Measurements from ENCODE around the gene DDIT3.

The DDIT3 gene

DNA sequence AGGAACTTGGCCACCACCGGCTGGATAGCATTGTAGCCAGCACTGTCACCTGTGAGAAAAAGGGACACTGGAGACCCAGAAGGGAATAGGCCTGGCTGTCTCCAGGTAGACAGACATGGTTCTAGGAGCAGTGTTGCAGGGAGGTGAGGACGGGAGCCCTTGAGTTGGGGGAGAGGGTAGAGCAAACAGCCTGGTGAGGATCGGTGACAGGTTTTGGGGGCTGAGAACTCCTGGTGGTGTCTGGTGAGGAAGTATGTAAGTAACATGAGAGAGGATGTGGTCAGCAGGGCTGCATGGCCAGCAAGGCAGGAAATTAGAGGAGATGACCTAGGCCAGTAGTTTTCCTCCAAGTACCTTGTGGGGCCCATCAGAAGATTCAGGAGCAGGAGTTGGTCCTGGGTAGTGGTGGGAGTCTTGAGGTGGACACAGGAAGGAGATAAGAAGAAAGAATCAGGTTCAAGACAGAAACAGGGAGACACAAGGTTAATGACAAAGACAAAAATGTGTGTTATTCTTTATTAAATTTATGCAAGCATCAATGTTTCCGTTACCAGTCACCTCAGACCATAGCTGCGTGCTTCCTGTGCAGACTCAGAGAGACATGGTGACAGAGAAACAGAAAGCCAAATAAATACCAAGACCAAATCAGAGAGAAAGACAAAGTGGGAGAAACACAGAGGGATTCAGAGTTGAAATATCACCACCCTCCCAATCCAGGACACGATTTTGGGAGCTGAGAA is 40.8 kb downstream of the DDIT3 start, which contains the start of gene ARHGAP9:
Gene ARHGAP9, minus strand, starts transcription at position 491 of the 740 bp plus-strand sequence. Its CDS starts 460 bp downstream, at position 31.
- DNase-seq, result peak; percentile 58

DNA sequence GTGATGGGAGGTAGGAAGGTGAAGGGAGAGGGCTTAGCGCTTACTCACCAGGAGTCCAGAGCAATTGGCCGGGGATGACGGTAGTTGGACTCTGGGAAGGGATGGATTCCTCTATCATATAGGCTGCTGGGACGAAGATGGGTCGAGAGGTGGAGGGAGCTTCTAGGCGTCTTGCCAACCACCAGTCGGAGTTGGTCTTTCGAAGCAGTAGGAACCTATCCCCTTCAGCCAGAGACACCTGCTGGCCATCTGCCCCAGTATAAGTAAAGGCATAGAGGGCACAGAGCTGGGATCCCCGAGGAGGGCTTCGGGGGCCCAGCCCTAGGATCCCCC is 41.3 kb downstream of the DDIT3 start:
- no peak for DNase-seq

DNA sequence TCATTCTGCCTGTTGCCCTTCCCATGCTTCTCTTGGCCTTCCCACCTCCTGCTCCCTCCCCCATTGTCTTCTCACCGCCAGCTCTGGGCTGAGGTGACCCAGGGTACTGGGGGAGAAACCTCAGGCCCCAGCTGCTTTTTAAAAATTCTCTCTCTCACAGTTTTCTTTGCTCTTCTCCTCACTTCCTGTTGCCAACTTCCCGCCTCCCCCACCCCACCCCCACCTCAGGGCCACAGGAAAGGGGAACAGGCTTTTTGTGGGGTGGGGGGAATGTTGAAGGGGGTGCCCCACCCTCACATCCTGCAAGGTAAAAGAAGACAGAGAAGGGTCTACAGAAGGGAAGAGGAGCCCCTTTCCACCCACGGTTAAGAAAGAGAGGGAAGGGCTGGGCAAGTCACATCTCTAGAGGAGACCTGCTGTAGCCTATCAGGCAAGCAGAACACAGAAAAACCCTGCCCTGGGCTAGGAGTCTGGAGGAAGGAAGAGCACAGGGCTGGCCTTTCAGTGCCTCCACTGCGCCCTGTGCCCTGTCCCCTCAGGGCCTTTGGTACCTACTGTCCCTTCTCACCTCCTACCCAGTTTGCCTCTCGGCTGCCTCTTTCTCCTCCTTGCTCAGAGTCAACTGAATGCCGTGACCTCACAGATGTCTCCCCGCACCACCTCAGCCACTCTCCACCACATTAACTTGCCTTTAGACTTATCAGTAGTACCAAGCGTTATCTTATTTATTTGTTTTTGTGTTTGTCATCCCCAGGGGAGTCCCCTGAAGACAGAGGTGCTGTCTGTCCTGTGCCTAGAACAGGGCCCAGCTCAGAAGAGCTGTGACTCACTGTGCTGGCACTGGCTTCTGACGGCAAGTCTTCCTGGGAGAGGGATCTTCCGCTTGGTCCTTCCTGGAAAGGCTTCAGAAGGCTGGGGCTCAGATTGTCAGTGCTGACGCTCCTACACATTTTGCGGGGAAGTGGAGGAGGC is 42.3 kb downstream of the DDIT3 start:
- peak; percentile 53 for DNase-seq

DNA sequence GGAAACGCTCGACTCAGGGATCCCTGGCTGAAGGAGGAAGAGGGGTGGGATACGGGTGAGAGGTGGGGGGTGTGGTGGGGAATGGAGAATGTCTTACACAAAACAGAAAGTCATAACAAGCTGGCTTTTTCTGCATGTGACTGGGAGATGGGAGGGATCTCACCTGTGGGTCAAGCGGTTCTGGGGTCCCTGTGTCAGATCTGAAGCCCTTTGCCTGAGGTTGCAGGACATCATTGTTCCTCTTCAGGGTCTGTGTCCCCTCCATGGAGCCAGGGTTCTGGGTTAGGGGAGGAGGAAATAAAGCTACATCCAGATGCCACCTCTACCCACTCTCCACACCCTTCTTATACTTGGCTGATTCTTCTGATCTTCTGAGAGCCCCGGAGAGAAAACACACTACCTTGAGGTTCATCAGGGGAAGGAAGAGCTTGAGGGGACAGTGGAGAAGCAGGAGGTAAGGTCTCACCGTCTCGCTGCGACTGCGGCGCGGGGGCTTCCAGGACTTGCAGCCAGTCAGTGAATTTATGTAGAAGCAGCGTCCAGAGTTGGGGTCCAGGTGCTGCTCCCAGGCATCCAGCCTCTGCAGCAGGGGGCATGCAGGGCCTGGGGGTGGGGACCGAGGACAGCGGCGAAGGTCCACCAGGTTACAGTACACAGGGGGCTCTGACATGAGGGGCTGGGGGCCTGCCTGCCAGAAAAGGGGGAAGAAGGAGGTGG is 43.2 kb downstream of the DDIT3 start:
- DNase-seq, result no peak

DNA sequence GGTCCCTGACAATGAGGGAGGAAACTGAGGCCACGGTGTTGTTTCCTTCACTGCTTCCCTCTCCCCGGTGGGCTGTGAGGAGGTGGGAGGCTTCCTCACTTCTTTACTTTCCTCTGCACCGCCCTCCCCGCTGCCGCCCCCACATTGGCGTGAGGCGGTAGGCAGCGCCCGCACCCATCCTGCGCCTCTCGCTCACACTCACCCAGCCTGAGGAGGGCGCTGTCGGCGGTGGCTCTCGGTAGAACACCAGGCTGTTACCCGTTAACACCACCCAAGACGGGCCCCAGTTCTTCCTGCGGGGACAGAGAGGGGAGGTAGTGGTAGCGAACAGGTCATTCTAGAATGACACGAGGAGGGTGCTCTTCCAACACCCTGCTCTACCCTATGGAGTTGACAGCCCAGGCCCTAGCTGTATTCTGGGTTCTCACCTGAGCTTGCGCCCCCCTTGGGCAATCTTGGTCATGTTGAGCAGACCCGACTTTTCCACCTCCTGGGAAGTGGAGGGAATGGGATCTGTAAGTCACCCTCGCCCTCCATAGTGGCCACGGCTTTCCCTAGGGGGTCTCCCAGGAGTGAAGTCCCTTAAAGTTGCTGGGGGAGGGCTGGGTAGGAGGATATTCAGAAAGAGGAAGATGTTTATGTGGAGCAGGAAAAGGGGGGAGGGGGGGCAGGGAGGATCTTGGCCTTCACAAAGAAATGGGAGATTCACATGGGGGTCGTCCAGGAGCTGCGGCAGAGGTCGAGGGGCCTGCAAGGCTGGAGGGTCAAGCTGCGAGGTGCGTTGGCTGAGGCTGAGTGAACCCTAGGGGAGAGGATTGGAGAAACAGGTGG is 43.9 kb downstream of the DDIT3 start:
- DNase-seq, result peak; percentile 91

DNA sequence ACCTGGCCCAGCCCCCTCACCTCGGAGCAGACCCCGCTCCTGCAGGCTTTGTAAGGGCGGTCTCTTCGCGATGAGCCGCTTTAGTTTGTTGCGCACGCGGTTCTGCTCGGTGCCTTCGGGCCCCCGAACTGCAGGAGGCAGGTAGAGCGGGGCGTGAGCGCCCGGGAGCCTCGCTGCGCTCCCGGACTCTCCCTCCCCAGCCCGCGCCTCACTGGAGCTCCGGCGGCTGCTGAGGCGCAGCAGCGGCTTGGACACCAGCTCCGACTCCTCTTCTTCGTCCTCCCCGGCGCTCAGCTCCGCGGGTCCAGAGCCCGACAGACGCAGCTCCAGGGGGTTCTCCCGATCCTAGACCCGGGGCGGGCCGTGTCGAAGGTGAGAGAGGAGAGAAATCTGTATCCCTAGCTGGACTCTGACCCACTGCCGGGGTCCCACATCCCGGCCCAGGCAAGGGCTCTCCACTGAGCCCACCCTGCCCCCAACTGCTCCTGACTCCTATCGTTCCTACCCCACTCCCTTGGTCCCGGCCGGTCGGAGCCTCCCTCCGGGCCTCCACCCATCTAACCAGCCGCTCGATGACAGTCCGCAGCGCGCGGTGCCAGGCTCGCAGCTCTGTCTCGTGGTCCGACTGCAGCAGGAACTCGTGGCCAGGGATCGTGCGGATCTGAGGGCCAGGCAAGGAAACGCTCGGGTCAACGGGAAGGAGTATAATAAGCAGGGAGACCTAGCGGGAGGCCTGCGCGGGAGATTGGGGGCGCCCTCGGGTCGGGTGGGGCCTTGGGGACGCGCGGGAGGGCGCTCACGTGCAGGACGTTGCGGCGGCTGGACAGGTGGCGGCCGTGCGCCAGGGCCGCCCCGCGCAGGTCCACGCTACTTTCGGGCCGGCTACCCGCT is 44.8 kb downstream of the DDIT3 start:
- DNase-seq, result no peak

DNA sequence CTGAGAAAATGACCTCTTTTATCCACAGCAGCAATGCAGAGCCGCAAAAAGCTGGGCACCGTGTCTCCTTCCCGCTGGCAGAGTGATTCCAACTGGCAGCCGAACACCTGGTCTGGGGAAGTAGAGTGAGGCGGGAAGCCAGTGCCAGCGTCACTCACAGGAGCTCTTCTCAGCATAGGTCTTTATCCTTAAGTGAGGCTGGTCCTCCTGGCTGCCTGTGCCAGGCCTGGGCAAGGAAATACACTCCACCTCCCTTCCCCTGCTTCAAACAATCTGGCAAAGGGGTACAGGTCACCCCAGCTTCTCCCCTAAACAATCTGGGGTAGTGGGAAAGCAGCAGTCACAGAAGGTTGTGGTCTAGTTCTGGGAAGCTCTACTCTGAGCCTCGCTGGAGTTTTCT is 45.5 kb downstream of the DDIT3 start:
- no peak for DNase-seq

DNA sequence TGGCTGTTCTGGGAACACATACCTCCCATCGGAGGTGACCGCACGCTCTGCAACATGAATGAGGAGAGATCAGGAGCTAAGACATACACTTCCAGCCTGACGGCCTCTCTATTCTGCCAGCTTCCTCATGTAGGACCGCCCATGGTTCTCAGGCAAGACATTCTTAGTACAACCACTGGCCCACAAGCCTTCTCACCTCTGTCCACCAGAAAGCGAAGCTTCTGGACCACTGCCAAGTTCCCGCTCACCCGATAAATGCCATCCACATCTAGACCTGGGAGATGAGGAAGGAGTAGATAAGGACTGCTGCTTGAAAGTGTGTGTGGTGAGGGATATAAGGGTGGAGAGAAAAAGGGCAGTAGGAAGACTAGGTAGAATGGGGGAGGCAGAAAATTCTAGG is 45.9 kb downstream of the DDIT3 start:
- no peak for DNase-seq

DNA sequence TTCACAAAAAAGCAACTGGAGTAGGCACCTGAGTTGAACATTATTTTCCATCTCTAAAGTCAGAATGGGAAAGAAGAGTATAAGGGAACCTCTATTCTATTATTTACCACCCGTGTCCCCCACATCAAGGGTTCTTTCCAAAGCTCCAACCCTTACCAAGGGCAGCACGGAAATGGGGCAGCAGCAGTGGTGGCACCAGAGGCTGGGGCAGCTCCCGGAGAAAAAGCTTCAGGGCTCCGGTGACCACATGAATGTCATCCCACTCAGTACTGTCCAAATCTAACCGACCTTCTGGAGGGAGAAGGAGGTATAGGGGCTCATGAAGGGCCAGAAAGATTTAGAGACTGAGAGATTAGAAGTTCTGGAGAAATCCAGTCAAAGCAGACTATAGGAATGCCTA is 46.4 kb downstream of the DDIT3 start:
- DNase-seq, result no peak

DNA sequence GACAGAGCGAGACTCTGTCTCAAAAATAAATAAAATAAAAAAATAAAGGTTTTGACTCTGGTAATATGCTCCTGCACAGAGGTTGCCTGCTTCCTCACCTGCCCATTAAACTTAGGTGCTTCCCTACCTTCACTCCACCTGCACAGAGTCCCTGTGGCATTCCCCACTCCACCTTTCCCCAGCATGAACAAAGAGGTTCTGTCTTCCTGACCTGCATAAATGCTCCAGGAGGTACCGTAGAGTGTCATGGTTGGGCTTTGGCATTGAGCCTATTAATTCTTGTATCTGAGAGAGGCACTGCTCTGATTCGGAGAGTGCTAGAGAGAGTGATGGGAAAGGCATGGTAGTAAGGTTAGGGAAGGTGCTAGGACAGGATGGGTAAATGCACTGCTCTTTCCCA is 46.9 kb downstream of the DDIT3 start:
- no peak for DNase-seq

DNA sequence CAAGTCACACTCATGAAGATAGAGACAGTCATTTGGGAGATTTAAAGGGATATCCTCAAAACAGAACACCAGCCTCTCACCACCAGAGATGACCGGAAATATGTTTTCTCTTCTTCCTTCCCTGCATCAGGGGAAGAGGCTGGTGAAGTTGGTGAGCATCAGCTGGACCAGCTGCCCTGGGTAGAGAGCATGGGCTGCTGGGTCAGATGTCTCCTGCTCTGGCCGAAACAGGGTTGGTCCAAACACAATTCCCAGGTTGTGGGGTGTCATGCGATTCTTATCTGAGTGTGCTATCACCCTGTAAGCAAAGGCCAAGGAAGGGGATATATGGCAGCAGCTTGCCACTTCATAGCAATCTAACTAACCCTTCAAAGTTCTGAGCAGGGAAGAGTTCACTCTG is 47.9 kb downstream of the DDIT3 start:
- no peak for DNase-seq

DNA sequence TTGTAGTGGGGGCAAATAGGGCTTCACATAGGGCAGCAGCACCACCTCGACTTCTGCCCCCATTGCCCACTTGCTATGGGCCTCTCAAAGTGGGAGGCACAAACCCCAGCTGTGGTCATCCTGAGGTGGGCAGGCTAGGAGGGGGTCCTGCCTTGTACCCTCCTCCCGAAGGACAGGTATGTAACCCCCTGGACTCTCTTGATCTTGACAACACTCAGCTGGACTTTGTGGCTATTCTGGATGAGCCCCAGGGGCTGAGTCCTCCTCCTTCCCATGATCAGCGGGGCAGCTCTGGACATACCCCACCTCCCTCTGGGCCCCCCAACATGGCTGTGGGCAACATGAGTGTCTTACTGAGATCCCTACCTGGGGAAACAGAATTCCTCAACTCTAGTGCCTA is 48.7 kb downstream of the DDIT3 start:
- DNase-seq, result no peak

DNA sequence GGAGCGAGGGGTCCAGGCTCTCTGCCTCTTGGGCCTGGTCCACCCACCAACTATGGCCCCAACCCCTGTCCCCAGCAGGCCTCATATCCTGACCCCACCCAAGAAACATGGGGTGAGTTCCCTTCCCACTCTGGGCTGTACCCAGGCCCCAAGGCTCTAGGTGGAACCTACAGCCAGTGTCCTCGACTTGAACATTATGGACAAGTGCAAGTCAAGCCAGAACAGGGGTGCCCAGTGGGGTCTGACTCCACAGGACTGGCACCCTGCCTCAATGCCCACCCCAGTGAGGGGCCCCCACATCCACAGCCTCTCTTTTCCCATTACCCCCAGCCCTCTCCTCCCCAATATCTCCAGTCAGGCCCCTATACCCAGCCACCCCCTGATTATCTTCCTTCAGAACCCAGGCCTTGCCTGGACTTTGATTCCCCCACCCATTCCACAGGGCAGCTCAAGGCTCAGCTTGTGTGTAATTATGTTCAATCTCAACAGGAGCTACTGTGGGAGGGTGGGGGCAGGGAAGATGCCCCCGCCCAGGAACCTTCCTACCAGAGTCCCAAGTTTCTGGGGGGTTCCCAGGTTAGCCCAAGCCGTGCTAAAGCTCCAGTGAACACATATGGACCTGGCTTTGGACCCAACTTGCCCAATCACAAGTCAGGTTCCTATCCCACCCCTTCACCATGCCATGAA is 49.2 kb downstream of the DDIT3 start:
- DNase-seq, result no peak

DNA sequence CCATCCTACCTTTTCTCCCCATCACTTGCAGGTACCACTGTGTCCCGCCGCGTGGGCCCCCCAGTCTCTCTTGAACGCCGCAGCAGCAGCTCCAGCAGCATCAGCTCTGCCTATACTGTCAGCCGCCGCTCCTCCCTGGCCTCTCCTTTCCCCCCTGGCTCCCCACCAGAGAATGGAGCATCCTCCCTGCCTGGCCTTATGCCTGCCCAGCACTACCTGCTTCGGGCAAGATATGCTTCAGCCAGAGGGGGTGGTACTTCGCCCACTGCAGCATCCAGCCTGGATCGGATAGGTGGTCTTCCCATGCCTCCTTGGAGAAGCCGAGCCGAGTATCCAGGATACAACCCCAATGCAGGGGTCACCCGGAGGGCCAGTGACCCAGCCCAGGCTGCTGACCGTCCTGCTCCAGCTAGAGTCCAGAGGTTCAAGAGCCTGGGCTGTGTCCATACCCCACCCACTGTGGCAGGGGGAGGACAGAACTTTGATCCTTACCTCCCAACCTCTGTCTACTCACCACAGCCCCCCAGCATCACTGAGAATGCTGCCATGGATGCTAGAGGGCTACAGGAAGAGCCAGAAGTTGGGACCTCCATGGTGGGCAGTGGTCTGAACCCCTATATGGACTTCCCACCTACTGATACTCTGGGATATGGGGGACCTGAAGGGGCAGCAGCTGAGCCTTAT is 49.9 kb downstream of the DDIT3 start:
- DNase-seq, result no peak

DNA sequence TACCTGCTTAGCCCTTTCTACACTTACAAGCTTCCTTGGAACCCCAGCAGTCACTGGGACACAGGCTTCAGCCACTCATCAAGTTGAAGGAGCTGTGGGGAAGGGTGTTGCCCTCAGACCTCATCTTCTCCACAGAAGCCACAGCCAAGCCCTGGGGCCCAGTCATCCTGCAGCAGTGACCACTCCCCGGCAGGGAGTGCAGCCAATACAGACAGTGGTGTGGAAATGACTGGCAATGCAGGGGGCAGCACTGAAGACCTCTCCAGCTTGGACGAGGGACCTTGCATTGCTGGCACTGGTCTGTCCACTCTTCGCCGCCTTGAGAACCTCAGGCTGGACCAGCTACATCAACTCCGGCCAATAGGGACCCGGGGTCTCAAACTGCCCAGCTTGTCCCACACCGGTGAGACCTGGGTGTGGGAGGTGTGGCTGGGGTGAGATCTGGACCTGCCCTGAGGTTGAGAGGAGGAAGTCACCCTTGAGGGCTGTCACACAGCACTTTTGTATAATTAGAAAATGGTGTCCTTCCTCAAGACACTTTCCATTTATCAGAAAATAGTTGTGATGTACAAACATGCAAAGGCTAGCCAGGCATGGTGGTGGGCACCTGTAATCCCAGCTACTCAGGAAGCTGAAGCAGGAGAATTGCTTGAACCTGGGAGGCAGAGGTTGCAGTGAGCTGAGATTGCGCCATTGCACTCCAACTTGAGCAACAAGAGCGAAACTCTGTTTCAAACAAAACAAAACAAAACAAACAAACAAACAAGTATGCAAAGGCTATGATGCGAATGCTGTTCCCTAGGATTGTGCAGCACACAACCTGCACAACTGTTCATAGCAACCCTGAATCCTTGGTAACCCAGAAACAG is 50.8 kb downstream of the DDIT3 start:
- DNase-seq, result no peak

DNA sequence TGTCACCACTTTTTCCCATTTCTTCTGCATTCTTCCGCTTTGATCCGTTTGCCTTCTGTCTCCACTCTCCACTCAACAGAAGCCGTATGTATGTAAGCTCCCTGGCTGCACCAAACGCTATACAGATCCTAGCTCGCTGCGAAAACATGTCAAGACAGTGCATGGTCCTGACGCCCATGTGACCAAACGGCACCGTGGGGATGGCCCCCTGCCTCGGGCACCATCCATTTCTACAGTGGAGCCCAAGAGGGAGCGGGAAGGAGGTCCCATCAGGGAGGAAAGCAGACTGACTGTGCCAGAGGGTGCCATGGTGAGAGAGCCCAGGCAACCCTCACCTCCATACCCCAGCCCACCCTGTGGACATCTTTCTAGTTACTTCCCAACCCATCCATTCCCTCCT is 52.4 kb downstream of the DDIT3 start:
- DNase-seq, result no peak

DNA sequence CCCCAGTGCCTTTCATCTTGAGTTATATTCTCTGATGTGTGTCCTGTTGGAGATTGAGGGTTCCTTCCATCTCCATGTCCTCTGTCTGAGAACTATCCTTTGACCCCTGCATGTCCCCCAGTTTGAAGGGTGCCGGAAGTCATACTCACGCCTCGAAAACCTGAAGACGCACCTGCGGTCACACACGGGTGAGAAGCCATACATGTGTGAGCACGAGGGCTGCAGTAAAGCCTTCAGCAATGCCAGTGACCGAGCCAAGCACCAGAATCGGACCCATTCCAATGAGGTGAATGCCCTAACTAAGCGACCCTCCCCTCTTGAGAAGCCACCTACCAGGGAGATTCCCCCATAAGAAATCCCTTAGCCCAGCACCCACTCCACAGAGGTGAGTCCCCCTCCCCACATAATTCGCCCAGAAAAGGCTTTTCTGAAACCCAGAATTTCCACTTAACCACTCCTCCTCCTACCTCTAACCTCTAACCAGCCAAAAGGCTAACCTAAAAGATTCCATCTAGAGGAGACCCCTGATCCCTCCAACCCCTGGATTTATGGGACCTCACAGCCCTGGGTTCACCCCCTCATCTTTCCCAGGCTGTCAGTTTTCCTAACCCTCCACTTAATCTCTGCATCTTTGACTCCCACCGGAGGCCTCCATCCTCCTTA is 53.0 kb downstream of the DDIT3 start:
- DNase-seq, result no peak
